Vagina (tissue), 2 donors: Measurements from ENCODE around the gene PSEN1. TPM values are rescaled to one million over a fixed set of nuclear protein-coding genes. Genes with fewer than 3 reads are reported as not detected.
A peak's percentile ranks its signal among the peaks of the same experiment; 100 is the strongest.

ENCODE experiments used
- DNase-seq, 2 donors: peaks; one replicate each; pipeline ENCODE4 v3.0.0-alpha.2; 2017; ENCODE audit errors: extremely low spot score in 2 of 2
- H3K27ac ChIP-seq: fragments of 200-600 bp; sonication (generic); one replicate; pipeline ENCODE4 v1.5.1; 2019
- H3K27me3 ChIP-seq: fragments of 200-600 bp; sonication (generic); one replicate; pipeline ENCODE4 v1.5.1; 2019
- H3K36me3 ChIP-seq, 2 donors: fragments of 200-600 bp; sonication (generic); one replicate each; pipeline ENCODE4 v1.5.1; 2017 to 2019
- H3K4me1 ChIP-seq: fragments of 200-600 bp; sonication (generic); one replicate; pipeline ENCODE4 v1.5.1; 2019
- H3K4me3 ChIP-seq, 2 donors: fragments of 200-600 bp; sonication (generic); 1 replicate in 1 of 2; 2 replicates in 1 of 2; pipeline ENCODE4 v1.5.1; 2016 to 2019
- H3K9me3 ChIP-seq: fragments of 200-600 bp; sonication (generic); one replicate; pipeline ENCODE4 v1.5.1; 2019
- CTCF ChIP-seq, 3 experiments: fragments of 450-650 bp in 2 of 3; fragments of 200-600 bp in 1 of 3; sonication (generic) in 1 of 3; IDR thresholded peaks; one replicate each; pipeline ENCODE4 v1.5.1; 2017 to 2019; ENCODE audit warnings: antibody characterized with exemption in 3 of 3, mild to moderate bottlenecking in 2 of 3, moderate library complexity in 2 of 3
- POLR2A ChIP-seq, 2 donors: fragments of 450-650 bp; IDR thresholded peaks; one replicate each; pipeline ENCODE4 v1.6.1; 2017; ENCODE audit warnings: antibody characterized with exemption in 2 of 2, mild to moderate bottlenecking in 2 of 2, moderate library complexity in 2 of 2
- POLR2AphosphoS5 ChIP-seq, 2 donors: sonication (generic); formaldehyde crosslinking; IDR thresholded peaks; one replicate each; pipeline ENCODE4 v1.9.0; 2017; ENCODE audit warnings: antibody characterized with exemption in 2 of 2, mild to moderate bottlenecking in 2 of 2, low read depth in 1 of 2; ENCODE audit not compliant: insufficient read depth in 1 of 2
- intact Hi-C: fragments of 100-400 bp; cut with DNase I; formaldehyde crosslinking; loops from one replicate; pipeline ENCODE4 v1.15.1; 2023
- total RNA-seq: library from RNA; depleted of rRNA; stranded (reverse); fragments of >200 nt; gene quantifications from one replicate; pipeline ENCODE4 v1.2.3, GENCODE V29; 2016

Gene PSEN1
- total RNA-seq, 1 donor from 2014 or later, result 47.1 TPM

- Histone ChIP-seq H3K27ac (peak overlapping the region; percentile 43), H3K36me3 (no peaks in the 10 kb centered on the region), H3K9me3 (no peaks in the 10 kb centered on the region), H3K27me3 (no peaks in the 10 kb centered on the region), H3K4me1 (peaks cover 53% of the 10 kb centered on the region), H3K4me3 (no peak overlapping the region)
- intact Hi-C loops, result no loop called here
- no peak for TF ChIP-seq POLR2AphosphoS5 (IDR thresholded peaks at IDR 0.05; ENCODE audit: insufficient read depth in 1 of 2, low read depth in 1 of 2)
- DNase-seq, result no peak
Observed at GRCh38 chr14:73242357-73242901, 106.1 kb downstream of the PSEN1 start.

GRCh38 chr14:73243341-73243740, 107.0 kb downstream of the PSEN1 start:
- H3K27me3 ChIP-seq, result no peaks in the 10 kb centered on the region
- no peaks in the 10 kb centered on the region for H3K36me3 ChIP-seq
- intact Hi-C loops, result no loop called here
- no peak overlapping the region for H3K4me3 ChIP-seq
- TF ChIP-seq POLR2A (IDR thresholded peaks at IDR 0.05) (no peak), POLR2AphosphoS5 (IDR thresholded peaks at IDR 0.05; ENCODE audit: insufficient read depth in 1 of 2, low read depth in 1 of 2) (no peak), CTCF (IDR thresholded peaks at IDR 0.05) (no peak)
- no peaks in the 10 kb centered on the region for H3K9me3 ChIP-seq
- no peak overlapping the region for H3K27ac ChIP-seq
- H3K4me1 ChIP-seq, result peaks cover 44% of the 10 kb centered on the region
- DNase-seq, result no peak

GRCh38 chr14:73243748-73244147, 107.4 kb downstream of the PSEN1 start:
- H3K27ac ChIP-seq, result no peak overlapping the region
- no peaks in the 10 kb centered on the region for H3K36me3 ChIP-seq
- TF ChIP-seq CTCF (IDR thresholded peaks at IDR 0.05) (no peak), POLR2A (IDR thresholded peaks at IDR 0.05) (no peak), POLR2AphosphoS5 (IDR thresholded peaks at IDR 0.05; ENCODE audit: insufficient read depth in 1 of 2, low read depth in 1 of 2) (no peak)
- H3K4me1 ChIP-seq, result peaks cover 40% of the 10 kb centered on the region
- H3K27me3 ChIP-seq, result no peaks in the 10 kb centered on the region
- no peak overlapping the region for H3K4me3 ChIP-seq
- no peak for DNase-seq
- no peaks in the 10 kb centered on the region for H3K9me3 ChIP-seq
- intact Hi-C loops, result no loop called here

GRCh38 chr14:73244541-73245290, 108.4 kb downstream of the PSEN1 start:
- DNase-seq, result no peak
- intact Hi-C loops, result no loop called here
- Histone ChIP-seq H3K27me3 (no peaks in the 10 kb centered on the region), H3K27ac (no peak overlapping the region), H3K4me3 (peak overlapping the region in 1 of 2 donors; percentile 41), H3K9me3 (no peaks in the 10 kb centered on the region), H3K36me3 (no peaks in the 10 kb centered on the region), H3K4me1 (peaks cover 31% of the 10 kb centered on the region)
- no peak for TF ChIP-seq CTCF (IDR thresholded peaks at IDR 0.05)
- TF ChIP-seq POLR2AphosphoS5 (IDR thresholded peaks at IDR 0.05; ENCODE audit: insufficient read depth in 1 of 2, low read depth in 1 of 2), result no peak
- TF ChIP-seq POLR2A (IDR thresholded peaks at IDR 0.05), result no peak

- no peak for DNase-seq
- no peaks in the 10 kb centered on the region for H3K9me3 ChIP-seq
- no peak overlapping the region for H3K27ac ChIP-seq
- no peaks in the 10 kb centered on the region for H3K36me3 ChIP-seq
- TF ChIP-seq CTCF (IDR thresholded peaks at IDR 0.05) (no peak), POLR2AphosphoS5 (IDR thresholded peaks at IDR 0.05; ENCODE audit: insufficient read depth in 1 of 2, low read depth in 1 of 2) (peak in 1 of 2 donors; percentile 59)
- no peaks in the 10 kb centered on the region for H3K27me3 ChIP-seq
- intact Hi-C loops, result no loop called here
- peaks cover 23% of the 10 kb centered on the region for H3K4me1 ChIP-seq
- peak overlapping the region; percentile 41 to 44 for H3K4me3 ChIP-seq
Observed at GRCh38 chr14:73245480-73246325, 109.4 kb downstream of the PSEN1 start.
